ENCODE measurements around the gene SDR42E1. TPM values are rescaled to one million over a fixed set of nuclear protein-coding genes. Genes with fewer than 3 reads are reported as not detected.

Gene SDR42E1
- total RNA-seq, 1 donor from 2014 or later = 7.5 TPM

- no peaks in the 10 kb centered on the region for H3K9me3 Mint-ChIP-seq
- POLR2A ChIA-PET = no interaction called here
- H3K36me3 Mint-ChIP-seq (ENCODE audit: low read depth) = no peaks in the 10 kb centered on the region
- ATAC-seq (ENCODE audit: low read depth) (no peak), DNase-seq (no peak)
- peaks cover 22% of the 10 kb centered on the region for H3K27me3 Mint-ChIP-seq
- H3K4me3 Mint-ChIP-seq = no peak overlapping the region
- intact Hi-C loops (cut with micrococcal nuclease) = loop anchor here (10.0 kb wide), 1 partner anchor 202 kb away; no protein-coding TSS in a partner anchor
- no peaks in the 10 kb centered on the region for H3K4me1 Mint-ChIP-seq
- no peak overlapping the region for H3K27ac Mint-ChIP-seq
- CTCF ChIA-PET = no interaction called here
- TF ChIP-seq CTCF (IDR thresholded peaks at IDR 0.05) = no peak
These were observed 21.7 kb upstream of the SDR42E1 start for GRCh38 chr16:82033006-82033405.

GRCh38 chr16:82031116-82032084, 20.1 kb upstream of the SDR42E1 start:
- Mint-ChIP-seq H3K36me3 (ENCODE audit: low read depth) (no peaks in the 10 kb centered on the region), H3K4me1 (no peaks in the 10 kb centered on the region), H3K9me3 (no peaks in the 10 kb centered on the region), H3K4me3 (no peak overlapping the region), H3K27ac (no peak overlapping the region), H3K27me3 (peaks cover 20% of the 10 kb centered on the region)
- no peak for DNase-seq
- ATAC-seq (ENCODE audit: low read depth) = no peak
- POLR2A ChIA-PET = no interaction called here
- TF ChIP-seq CTCF (IDR thresholded peaks at IDR 0.05) = no peak
- CTCF ChIA-PET = no interaction called here
- intact Hi-C loops (cut with micrococcal nuclease) = loop anchor here (10.0 kb wide), 1 partner anchor 203 kb away; no protein-coding TSS in a partner anchor

GRCh38 chr16:82027629-82028064, 16.4 kb upstream of the SDR42E1 start:
- intact Hi-C loops (cut with micrococcal nuclease) = no loop called here
- TF ChIP-seq CTCF (IDR thresholded peaks at IDR 0.05) = no peak
- ChIA-PET CTCF (no interaction called here), POLR2A (no interaction called here)
- no peak overlapping the region for H3K4me3 Mint-ChIP-seq
- no peaks in the 10 kb centered on the region for H3K36me3 Mint-ChIP-seq (ENCODE audit: low read depth)
- no peak overlapping the region for H3K27ac Mint-ChIP-seq
- H3K9me3 Mint-ChIP-seq = no peaks in the 10 kb centered on the region
- H3K27me3 Mint-ChIP-seq = peaks cover 28% of the 10 kb centered on the region
- DNase-seq (no peak), ATAC-seq (ENCODE audit: low read depth) (no peak)
- H3K4me1 Mint-ChIP-seq = no peaks in the 10 kb centered on the region

GRCh38 chr16:82024883-82025282, 13.6 kb upstream of the SDR42E1 start:
- H3K36me3 Mint-ChIP-seq (ENCODE audit: low read depth) = no peaks in the 10 kb centered on the region
- no peak for ATAC-seq (ENCODE audit: low read depth)
- no peak overlapping the region for H3K4me3 Mint-ChIP-seq
- CTCF ChIA-PET = no interaction called here
- no peak overlapping the region for H3K27ac Mint-ChIP-seq
- intact Hi-C loops (cut with micrococcal nuclease) = no loop called here
- no peak for DNase-seq
- no peaks in the 10 kb centered on the region for H3K4me1 Mint-ChIP-seq
- POLR2A ChIA-PET = no interaction called here
- H3K27me3 Mint-ChIP-seq = peaks cover 22% of the 10 kb centered on the region
- H3K9me3 Mint-ChIP-seq = no peaks in the 10 kb centered on the region
- TF ChIP-seq CTCF (IDR thresholded peaks at IDR 0.05) = no peak

GRCh38 chr16:82024316-82024715, 13.0 kb upstream of the SDR42E1 start:
- DNase-seq (no peak), ATAC-seq (ENCODE audit: low read depth) (no peak)
- Mint-ChIP-seq H3K4me3 (no peak overlapping the region), H3K36me3 (ENCODE audit: low read depth) (no peaks in the 10 kb centered on the region), H3K9me3 (no peaks in the 10 kb centered on the region), H3K4me1 (no peaks in the 10 kb centered on the region), H3K27me3 (peaks cover 27% of the 10 kb centered on the region), H3K27ac (no peak overlapping the region)
- POLR2A ChIA-PET = no interaction called here
- TF ChIP-seq CTCF (IDR thresholded peaks at IDR 0.05) = no peak
- CTCF ChIA-PET = no interaction called here
- intact Hi-C loops (cut with micrococcal nuclease) = no loop called here

All from activated B cell treated with CpG ODN at 0.5 μM for 24 hours (primary cell).